Measurements from ENCODE around the gene INPP5D.

The INPP5D gene

DNA sequence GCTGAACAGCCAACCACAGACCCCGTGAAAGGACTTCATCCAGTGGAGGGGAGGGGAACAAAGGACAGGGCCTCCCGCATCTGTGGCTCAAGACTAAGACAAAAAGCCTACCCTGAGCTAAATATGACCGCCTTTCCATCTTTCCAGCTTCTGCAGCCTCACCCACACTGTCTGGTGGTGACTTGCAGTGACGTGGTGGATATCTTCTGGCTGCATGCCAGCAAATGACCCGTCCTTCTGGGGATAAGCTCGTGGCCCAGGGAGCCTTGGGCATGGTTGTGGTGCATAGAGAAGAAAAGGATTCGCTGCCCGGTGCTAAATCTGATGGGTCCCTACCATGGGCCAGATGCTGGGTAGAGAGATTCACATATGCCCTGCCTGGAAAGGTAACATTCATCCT, 38.4 kb upstream of the INPP5D start:
- TF ChIP-seq, protein P1, sequence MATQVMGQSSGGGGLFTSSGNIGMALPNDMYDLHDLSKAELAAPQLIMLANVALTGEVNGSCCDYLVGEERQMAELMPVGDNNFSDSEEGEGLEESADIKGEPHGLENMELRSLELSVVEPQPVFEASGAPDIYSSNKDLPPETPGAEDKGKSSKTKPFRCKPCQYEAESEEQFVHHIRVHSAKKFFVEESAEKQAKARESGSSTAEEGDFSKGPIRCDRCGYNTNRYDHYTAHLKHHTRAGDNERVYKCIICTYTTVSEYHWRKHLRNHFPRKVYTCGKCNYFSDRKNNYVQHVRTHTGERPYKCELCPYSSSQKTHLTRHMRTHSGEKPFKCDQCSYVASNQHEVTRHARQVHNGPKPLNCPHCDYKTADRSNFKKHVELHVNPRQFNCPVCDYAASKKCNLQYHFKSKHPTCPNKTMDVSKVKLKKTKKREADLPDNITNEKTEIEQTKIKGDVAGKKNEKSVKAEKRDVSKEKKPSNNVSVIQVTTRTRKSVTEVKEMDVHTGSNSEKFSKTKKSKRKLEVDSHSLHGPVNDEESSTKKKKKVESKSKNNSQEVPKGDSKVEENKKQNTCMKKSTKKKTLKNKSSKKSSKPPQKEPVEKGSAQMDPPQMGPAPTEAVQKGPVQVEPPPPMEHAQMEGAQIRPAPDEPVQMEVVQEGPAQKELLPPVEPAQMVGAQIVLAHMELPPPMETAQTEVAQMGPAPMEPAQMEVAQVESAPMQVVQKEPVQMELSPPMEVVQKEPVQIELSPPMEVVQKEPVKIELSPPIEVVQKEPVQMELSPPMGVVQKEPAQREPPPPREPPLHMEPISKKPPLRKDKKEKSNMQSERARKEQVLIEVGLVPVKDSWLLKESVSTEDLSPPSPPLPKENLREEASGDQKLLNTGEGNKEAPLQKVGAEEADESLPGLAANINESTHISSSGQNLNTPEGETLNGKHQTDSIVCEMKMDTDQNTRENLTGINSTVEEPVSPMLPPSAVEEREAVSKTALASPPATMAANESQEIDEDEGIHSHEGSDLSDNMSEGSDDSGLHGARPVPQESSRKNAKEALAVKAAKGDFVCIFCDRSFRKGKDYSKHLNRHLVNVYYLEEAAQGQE (IDR thresholded peaks at IDR 0.05; ENCODE audit: low read depth), result no peak
- TF ChIP-seq NFIC (IDR thresholded peaks at IDR 0.05) (peak; percentile 30; the same call in 1 of the 2 replicates), YY1 (IDR thresholded peaks at IDR 0.05; ENCODE audit: low read depth) (no peak), TCF12 (IDR thresholded peaks at IDR 0.05; ENCODE audit: low read depth) (no peak), RAD21 (IDR thresholded peaks at IDR 0.05; ENCODE audit: low read depth) (no peak), MAX (IDR thresholded peaks at IDR 0.05) (no peak), TEAD4 (IDR thresholded peaks at IDR 0.05) (no peak)

- no peak for TF ChIP-seq YY1 (IDR thresholded peaks at IDR 0.05; ENCODE audit: low read depth)
- no peak for TF ChIP-seq TEAD4 (IDR thresholded peaks at IDR 0.05)
- TF ChIP-seq ZBTB7A (IDR thresholded peaks at IDR 0.05; ENCODE audit: low read depth), result no peak
- no peak for TF ChIP-seq TAF1 (IDR thresholded peaks at IDR 0.05; ENCODE audit: low read depth)
- no peak for TF ChIP-seq RAD21 (IDR thresholded peaks at IDR 0.05; ENCODE audit: low read depth)
- TF ChIP-seq CEBPB (IDR thresholded peaks at IDR 0.05), result no peak
- TF ChIP-seq EP300 (IDR thresholded peaks at IDR 0.05; ENCODE audit: borderline replicate concordance), result no peak
- no peak for TF ChIP-seq FOXM1 (IDR thresholded peaks at IDR 0.05; ENCODE audit: borderline replicate concordance, low read depth)
Measured at GRCh38 chr2:233022561-233022960, 37.6 kb upstream of the INPP5D start.

GRCh38 chr2:233023007-233023760, 37.0 kb upstream of the INPP5D start:
- TF ChIP-seq, protein P1 (IDR thresholded peaks at IDR 0.05; ENCODE audit: low read depth), result no peak
- TF ChIP-seq TAF1 (IDR thresholded peaks at IDR 0.05; ENCODE audit: low read depth), result no peak
- TF ChIP-seq NFIC (IDR thresholded peaks at IDR 0.05), result no peak
- TF ChIP-seq CEBPB (IDR thresholded peaks at IDR 0.05), result no peak
- no peak for TF ChIP-seq EGR1 (IDR thresholded peaks at IDR 0.05)
- no peak for TF ChIP-seq TCF12 (IDR thresholded peaks at IDR 0.05; ENCODE audit: low read depth)

- TF ChIP-seq NFIC (IDR thresholded peaks at IDR 0.05) (no peak), YY1 (IDR thresholded peaks at IDR 0.05; ENCODE audit: low read depth) (no peak), FOXM1 (IDR thresholded peaks at IDR 0.05; ENCODE audit: borderline replicate concordance, low read depth) (no peak), CEBPB (IDR thresholded peaks at IDR 0.05) (no peak), EGR1 (IDR thresholded peaks at IDR 0.05) (no peak), TAF1 (IDR thresholded peaks at IDR 0.05; ENCODE audit: low read depth) (no peak), EP300 (IDR thresholded peaks at IDR 0.05; ENCODE audit: borderline replicate concordance) (no peak), RAD21 (IDR thresholded peaks at IDR 0.05; ENCODE audit: low read depth) (no peak), CREB1 (IDR thresholded peaks at IDR 0.05; ENCODE audit: low read depth) (no peak), MAX (IDR thresholded peaks at IDR 0.05) (no peak), TCF12 (IDR thresholded peaks at IDR 0.05; ENCODE audit: low read depth) (no peak), TEAD4 (IDR thresholded peaks at IDR 0.05) (no peak), ZBTB7A (IDR thresholded peaks at IDR 0.05; ENCODE audit: low read depth) (no peak)
- TF ChIP-seq, protein P2, sequence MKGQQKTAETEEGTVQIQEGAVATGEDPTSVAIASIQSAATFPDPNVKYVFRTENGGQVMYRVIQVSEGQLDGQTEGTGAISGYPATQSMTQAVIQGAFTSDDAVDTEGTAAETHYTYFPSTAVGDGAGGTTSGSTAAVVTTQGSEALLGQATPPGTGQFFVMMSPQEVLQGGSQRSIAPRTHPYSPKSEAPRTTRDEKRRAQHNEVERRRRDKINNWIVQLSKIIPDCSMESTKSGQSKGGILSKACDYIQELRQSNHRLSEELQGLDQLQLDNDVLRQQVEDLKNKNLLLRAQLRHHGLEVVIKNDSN (IDR thresholded peaks at IDR 0.05), result no peak
- TF ChIP-seq, protein P1 (IDR thresholded peaks at IDR 0.05; ENCODE audit: low read depth), result no peak
Measured at GRCh38 chr2:233023761-233024410, 36.3 kb upstream of the INPP5D start.

- no peak for TF ChIP-seq FOXM1 (IDR thresholded peaks at IDR 0.05; ENCODE audit: borderline replicate concordance, low read depth)
- TF ChIP-seq RAD21 (IDR thresholded peaks at IDR 0.05; ENCODE audit: low read depth), result no peak
- no peak for TF ChIP-seq TCF12 (IDR thresholded peaks at IDR 0.05; ENCODE audit: low read depth)
- TF ChIP-seq EP300 (IDR thresholded peaks at IDR 0.05; ENCODE audit: borderline replicate concordance), result no peak
- TF ChIP-seq EGR1 (IDR thresholded peaks at IDR 0.05), result no peak
- no peak for TF ChIP-seq TAF1 (IDR thresholded peaks at IDR 0.05; ENCODE audit: low read depth)
Measured at GRCh38 chr2:233025706-233026105, 34.4 kb upstream of the INPP5D start.
